SKM-1 (cell line): ENCODE data around the gene CKAP4.

Experiments
- DNase-seq: peaks from one replicate; lab custom pipeline; 2025; ENCODE audit not compliant: unreplicated experiment; lab: John Stamatoyannopoulos, UW

Gene CKAP4

GRCh38 chr12:106205208-106206069 is 42.4 kb downstream of the CKAP4 start:
- no peak for DNase-seq

GRCh38 chr12:106204312-106204711 is 43.5 kb downstream of the CKAP4 start:
- no peak for DNase-seq

DNA sequence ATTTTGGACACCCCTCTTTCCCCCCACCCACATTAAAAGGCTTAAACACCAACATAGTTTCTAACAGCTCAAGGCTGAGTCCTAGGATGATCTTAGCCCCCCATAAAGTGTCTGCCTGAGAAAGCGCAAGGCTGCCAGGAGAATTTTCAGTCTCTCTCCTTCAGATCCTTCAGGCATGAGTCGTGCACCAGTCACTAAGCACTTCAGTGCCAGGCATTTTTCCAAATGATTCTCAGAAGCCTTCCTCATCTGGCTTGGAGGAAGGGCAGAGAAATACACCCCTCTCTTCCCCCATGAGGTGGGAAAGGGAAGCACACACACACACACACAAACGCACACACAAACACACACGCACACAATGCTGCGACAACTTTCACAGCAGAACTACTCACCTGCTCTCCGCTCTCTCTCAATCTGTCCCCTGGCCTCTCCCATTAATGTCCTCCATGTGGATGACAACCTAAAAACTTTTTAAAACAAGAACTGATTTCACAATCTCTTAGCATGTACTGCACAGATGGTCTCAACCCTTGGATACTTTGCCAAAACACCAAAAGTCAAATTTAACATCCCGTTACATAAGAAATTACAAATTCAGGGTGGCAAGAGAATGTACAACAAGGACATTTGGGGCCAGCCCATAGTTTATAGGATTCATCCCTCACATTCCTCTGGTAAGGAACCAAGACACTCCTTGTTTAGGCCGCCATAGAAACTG is 49.8 kb downstream of the CKAP4 start:
- DNase-seq: no peak

- no peak for DNase-seq
Measured at GRCh38 chr12:106195621-106196027, 52.2 kb downstream of the CKAP4 start.

DNA sequence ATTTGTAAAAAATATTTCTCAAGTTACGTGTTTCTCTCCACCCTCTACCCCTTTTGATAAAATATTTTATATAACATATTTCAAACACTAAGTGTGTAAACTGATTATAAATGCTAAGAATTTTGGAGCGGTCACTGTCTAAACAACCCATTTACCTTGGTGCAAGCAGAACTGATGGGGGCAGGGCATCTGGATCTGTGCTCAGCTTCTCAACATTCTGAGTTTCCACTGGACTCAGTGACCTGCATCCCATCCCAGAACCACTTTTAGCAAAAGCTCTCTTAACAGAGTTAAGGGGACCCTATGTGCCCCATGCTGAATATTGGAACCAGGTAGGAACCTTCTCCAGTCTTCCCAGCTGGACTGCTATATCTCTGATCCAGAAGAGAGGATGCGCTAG is 53.5 kb downstream of the CKAP4 start:
- DNase-seq: no peak

DNA sequence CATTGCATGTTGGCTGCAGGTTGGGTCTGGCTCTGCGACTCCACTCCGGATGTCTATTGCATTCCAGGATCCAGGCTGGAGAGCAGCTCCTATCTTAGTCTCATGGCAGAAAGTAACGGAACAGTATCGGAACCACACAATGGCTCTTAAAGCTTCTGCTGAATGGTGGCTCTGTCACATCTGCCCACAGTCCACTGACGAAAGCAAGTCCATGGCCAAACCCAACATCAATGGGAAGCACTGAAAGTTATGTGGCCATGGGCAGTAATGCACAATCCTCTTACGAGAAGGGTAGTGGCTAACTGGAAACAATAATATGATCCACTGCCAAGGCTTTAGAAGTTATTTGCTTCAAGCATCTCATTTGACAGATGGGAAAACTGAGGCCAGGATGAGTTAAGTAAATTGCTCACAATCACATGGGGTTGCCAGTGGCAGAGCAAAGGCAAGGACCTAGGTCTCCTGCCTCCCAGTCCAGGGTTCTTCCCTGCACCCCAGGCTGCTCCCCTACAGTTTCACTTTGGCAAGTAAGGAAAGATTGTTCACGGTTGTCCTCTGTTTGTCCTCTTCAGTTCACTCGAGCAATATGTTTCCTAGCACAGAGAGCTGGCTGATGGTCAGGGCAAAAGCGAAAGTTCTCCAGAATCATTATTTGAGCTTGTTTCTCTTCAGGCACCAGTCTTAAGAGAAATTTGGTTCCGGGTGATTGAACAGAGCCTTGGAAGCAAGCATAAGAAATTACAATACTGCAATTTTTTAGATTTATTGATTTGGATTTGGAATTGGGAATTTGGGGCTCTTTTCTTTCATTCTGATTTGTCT is 54.2 kb downstream of the CKAP4 start:
- DNase-seq: no peak

GRCh38 chr12:106192659-106193393 is 55.0 kb downstream of the CKAP4 start:
- DNase-seq: no peak

DNA sequence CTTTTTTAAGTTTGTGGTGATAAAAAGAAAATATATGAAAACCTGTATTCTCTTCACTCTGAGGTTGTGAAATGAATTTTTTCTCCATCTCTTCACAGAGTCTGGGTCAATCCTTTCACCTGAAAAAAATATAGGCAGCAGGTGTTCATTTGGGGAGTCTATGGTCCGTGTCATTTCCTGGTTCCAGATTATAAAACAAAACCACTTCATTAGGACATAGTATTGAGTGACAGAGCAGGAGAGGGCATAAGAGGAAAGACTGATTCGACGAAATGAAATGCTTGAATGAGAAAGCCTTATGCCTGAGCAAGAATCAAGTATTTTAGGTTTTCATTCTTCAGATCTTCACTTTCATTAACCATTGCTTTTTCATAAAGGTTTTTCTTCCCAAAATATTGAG is 57.2 kb downstream of the CKAP4 start:
- DNase-seq: no peak

- no peak for DNase-seq
Measured at GRCh38 chr12:106189341-106189740, 58.5 kb downstream of the CKAP4 start.

GRCh38 chr12:106188256-106188655 is 59.6 kb downstream of the CKAP4 start:
- no peak for DNase-seq
